ENCODE measurements around the gene WDR54.

GRCh38 chr2:74385396-74385795 lies 36.1 kb upstream of the WDR54 start:
- no peak for TF ChIP-seq CTCF (IDR thresholded peaks at IDR 0.05)
- no peak for TF ChIP-seq POLR2A (IDR thresholded peaks at IDR 0.05)
